A204.1 (cell line): Measurements from ENCODE around the gene MFSD6L.

Source experiments
- FAIRE-seq: peaks from 2 replicates; lab custom pipeline; 2012; peaks lifted over from hg19 to GRCh38; lab: Jason Lieb, UNC

The MFSD6L gene

GRCh38 chr17:8798846-8799569 is at the start of gene MFSD6L:
TSS of gene MFSD6L (minus strand) at chr17:8799365. CDS start at chr17:8799120, 245 bp downstream.
- FAIRE-seq = no peak

- FAIRE-seq = no peak
Measured at GRCh38 chr17:8847891-8848290, 48.7 kb upstream of the MFSD6L start.

GRCh38 chr17:8846768-8847211 is 47.6 kb upstream of the MFSD6L start:
- no peak for FAIRE-seq

- no peak for FAIRE-seq
Measured at GRCh38 chr17:8844229-8845218, 45.4 kb upstream of the MFSD6L start.

- FAIRE-seq = no peak
Measured at GRCh38 chr17:8843344-8843743, 44.2 kb upstream of the MFSD6L start.

GRCh38 chr17:8841844-8842243 is 42.7 kb upstream of the MFSD6L start:
- no peak for FAIRE-seq

GRCh38 chr17:8839410-8839935 is 40.3 kb upstream of the MFSD6L start:
- FAIRE-seq = no peak

GRCh38 chr17:8838551-8839095 is 39.5 kb upstream of the MFSD6L start:
- FAIRE-seq = no peak

GRCh38 chr17:8837563-8838075 is 38.5 kb upstream of the MFSD6L start:
- FAIRE-seq = no peak

GRCh38 chr17:8836821-8837562 is 37.8 kb upstream of the MFSD6L start:
- FAIRE-seq = no peak

GRCh38 chr17:8835631-8836364 is 36.6 kb upstream of the MFSD6L start:
- FAIRE-seq = no peak

GRCh38 chr17:8835106-8835505 is 35.9 kb upstream of the MFSD6L start:
- no peak for FAIRE-seq

- FAIRE-seq = no peak
Measured at GRCh38 chr17:8832711-8833352, 33.7 kb upstream of the MFSD6L start.

GRCh38 chr17:8831234-8831849 is 32.2 kb upstream of the MFSD6L start:
- no peak for FAIRE-seq

GRCh38 chr17:8830141-8830540 is 31.0 kb upstream of the MFSD6L start:
- FAIRE-seq = no peak

GRCh38 chr17:8829036-8829941 is 30.1 kb upstream of the MFSD6L start:
- FAIRE-seq = no peak

- no peak for FAIRE-seq
Measured at GRCh38 chr17:8828517-8828875, 29.3 kb upstream of the MFSD6L start.

GRCh38 chr17:8826808-8827435 is 27.8 kb upstream of the MFSD6L start:
- no peak for FAIRE-seq
